AG08395 (cell line): ENCODE measurements around the gene NEMF.
"Not testable (repeated sequence)": the region's sequence is repeated elsewhere in the genome, so short reads cannot be mapped to it uniquely, and the experiment has no call there.

Experiments used
- DNase-seq: peaks from one replicate; pipeline ENCODE4 v3.0.0; 2012; ENCODE audit warnings: mixed read lengths, low spot score

NEMF gene, protein sequence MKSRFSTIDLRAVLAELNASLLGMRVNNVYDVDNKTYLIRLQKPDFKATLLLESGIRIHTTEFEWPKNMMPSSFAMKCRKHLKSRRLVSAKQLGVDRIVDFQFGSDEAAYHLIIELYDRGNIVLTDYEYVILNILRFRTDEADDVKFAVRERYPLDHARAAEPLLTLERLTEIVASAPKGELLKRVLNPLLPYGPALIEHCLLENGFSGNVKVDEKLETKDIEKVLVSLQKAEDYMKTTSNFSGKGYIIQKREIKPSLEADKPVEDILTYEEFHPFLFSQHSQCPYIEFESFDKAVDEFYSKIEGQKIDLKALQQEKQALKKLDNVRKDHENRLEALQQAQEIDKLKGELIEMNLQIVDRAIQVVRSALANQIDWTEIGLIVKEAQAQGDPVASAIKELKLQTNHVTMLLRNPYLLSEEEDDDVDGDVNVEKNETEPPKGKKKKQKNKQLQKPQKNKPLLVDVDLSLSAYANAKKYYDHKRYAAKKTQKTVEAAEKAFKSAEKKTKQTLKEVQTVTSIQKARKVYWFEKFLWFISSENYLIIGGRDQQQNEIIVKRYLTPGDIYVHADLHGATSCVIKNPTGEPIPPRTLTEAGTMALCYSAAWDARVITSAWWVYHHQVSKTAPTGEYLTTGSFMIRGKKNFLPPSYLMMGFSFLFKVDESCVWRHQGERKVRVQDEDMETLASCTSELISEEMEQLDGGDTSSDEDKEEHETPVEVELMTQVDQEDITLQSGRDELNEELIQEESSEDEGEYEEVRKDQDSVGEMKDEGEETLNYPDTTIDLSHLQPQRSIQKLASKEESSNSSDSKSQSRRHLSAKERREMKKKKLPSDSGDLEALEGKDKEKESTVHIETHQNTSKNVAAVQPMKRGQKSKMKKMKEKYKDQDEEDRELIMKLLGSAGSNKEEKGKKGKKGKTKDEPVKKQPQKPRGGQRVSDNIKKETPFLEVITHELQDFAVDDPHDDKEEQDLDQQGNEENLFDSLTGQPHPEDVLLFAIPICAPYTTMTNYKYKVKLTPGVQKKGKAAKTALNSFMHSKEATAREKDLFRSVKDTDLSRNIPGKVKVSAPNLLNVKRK

DNA sequence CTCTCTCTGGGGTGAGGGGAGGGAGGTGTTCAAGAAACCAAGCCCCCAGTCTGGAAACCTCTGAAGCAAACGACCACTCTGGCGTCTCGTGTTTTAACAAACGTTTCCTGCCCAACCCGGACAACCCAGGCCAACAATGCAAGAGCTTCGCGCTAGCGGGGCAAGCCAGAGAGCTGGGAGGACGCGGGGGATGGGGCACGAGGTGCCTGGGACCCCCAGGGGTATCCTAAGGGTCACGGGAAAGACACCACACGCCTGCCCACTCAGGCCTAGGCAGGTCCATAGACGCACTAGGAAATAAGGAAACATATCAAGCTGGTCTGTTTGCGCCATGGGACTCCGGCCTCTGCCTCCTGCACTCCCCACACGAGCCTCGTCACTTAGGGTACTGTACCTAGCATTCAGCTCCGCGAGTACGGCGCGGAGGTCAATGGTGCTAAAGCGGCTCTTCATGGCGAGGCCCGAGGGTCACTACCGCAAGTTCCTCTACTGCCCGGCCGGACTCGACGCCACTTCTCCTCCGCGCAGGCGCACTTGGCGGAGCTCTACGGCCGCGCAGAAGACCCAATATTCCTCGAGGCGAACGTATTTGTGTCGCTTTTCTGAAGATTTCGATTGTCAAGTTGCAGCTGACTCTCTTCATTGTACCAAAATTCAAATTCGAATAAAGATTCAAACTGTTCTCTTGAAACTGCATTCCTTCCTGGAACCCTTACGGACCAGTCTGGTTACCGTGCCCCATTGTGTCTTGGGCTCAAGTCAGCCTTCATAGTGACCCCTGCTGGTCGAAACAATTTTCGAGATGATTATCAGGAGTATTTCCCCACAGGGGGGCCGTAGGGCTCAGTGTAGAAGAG is at the start of gene NEMF:
Gene NEMF (minus strand): TSS at position 488 of the 857 bp plus-strand sequence. CDS start 35 bp downstream, at position 453.
- DNase-seq, result peak; percentile 82

DNA sequence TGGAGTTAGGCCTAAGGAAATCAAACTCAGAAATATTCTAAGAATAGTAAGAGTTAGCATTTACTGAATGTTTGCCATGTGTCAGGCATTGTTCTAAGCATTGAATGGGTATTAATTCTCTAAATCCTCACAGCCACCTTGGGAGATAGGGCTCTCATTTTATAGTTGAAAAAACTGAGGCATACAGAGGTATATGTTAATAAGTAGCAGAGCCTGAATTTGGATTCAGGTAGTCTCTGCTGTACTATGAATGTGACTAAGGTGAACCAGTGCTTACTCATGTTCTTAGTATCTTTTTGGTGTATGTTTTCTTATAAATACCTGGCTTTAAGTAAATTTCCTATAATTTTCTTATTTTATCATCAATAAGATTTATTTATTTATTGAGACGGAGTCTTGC is 48.4 kb upstream of the NEMF start:
- DNase-seq, result no peak

- no peak for DNase-seq
Measured at GRCh38 chr14:49898485-49898884, 45.9 kb upstream of the NEMF start.

- DNase-seq, result no peak
Measured at GRCh38 chr14:49897965-49898364, 45.4 kb upstream of the NEMF start.

DNA sequence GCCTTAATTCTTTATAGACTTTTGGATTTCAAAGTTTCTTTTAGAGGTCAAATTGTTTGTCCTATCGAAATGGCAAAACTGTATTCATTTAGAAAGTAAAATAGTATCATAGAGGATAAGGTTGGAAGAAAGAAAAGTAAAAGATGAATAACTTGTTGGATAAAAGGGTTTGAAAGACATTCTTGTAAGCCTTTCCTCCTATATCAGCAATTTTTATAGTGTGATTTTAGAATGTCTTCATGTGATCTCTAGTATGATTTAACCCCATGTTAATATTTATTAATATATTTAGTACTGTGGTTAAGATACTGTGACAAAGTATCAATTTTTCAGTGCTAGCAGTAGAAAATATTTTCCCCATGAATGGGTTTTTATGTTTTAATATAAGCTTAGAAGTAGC is 44.8 kb upstream of the NEMF start:
- no peak for DNase-seq

DNA sequence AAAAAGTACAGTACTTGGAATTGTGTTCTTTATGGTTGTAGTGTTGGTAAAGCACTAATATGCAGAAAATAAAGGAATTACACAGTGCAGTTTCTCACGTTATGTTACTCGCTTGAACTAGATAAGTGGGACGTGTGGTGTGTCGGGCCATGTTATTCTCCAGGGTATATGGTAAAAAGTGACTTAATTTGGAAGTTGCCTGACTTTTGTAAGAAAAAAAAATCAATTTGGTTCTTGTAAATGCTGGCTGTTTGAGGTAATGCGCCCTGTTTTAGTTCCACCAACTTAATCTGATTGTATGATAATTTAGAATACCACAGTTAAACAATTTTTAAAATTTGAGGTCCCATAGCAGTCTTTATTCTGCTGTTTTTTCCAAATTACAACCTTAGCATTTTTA is 44.4 kb upstream of the NEMF start:
- no peak for DNase-seq

DNA sequence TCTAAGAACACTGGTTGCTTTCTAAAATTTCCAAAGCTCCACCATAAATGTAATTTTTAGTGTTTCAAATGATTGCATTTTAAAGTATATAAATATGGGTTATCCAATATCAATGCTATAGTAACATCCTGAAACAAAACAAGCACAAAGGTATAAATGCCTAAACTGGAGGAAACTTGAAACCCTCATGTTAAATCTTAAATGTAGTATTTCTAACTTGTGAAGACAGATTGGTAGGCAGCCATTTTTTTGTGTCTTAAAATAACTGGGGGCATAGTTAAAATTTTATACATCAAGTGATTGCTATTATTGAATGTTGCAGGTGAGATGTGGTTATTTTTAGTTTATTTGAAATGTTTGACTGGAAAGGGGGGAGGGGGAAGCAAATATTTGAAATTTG is 43.7 kb upstream of the NEMF start:
- DNase-seq, result not testable (repeated sequence)

- no peak for DNase-seq
Measured at GRCh38 chr14:49895480-49895879, 42.9 kb upstream of the NEMF start.

DNA sequence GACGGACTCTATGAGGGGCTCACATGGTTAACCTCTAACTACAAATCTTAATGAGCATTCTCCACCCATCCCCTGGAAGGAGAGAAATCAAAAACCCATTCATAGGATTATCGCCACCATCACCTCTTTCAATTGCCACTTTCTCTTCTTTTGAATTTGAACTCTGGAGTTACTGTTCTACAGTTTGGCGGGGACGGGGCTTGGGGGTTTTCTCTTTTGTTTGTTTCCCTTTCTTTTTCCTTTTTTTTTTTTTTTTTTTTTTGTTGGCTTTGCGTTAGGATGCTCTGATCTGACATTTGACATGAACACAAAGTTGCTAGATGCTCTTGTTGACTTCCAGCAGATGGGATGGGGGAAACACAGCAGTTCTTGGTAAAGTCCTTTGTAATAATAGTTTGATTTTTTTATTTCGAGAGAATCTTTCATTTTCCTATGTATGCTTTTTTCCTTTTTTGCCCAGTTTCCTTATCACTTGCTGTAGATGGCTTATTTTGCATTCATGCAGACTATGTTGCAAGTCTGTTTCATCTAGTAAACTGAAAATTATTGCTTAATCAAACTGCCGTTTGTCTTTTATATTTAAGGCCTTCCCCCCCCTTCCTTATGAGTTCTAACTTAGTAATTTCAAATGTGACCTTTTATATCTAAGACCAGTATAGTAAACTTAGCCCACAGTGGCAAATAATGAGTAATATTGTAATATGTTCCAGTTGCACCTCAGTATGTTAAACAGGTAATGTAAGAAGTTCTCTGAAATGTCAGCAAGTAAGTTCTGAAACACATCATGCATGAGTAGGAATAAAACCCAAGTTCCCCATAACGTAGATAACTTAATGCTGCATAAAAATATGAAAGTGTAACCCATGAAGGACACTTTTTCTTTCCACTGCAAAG is 41.9 kb upstream of the NEMF start:
- DNase-seq, result not testable (repeated sequence)

DNA sequence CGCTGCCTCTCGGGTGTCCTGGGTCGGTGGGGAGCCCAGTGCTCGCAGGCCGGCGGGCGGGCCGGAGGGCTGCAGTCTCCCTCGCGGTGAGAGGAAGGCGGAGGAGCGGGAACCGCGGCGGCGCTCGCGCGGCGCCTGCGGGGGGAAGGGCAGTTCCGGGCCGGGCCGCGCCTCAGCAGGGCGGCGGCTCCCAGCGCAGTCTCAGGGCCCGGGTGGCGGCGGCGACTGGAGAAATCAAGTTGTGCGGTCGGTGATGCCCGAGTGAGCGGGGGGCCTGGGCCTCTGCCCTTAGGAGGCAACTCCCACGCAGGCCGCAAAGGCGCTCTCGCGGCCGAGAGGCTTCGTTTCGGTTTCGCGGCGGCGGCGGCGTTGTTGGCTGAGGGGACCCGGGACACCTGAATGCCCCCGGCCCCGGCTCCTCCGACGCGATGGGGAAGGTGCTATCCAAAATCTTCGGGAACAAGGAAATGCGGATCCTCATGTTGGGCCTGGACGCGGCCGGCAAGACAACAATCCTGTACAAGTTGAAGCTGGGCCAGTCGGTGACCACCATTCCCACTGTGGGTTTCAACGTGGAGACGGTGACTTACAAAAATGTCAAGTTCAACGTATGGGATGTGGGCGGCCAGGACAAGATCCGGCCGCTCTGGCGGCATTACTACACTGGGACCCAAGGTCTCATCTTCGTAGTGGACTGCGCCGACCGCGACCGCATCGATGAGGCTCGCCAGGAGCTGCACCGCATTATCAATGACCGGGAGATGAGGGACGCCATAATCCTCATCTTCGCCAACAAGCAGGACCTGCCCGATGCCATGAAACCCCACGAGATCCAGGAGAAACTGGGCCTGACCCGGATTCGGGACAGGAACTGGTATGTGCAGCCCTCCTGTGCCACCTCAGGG is 41.0 kb upstream of the NEMF start:
- DNase-seq, result peak; percentile 58

DNA sequence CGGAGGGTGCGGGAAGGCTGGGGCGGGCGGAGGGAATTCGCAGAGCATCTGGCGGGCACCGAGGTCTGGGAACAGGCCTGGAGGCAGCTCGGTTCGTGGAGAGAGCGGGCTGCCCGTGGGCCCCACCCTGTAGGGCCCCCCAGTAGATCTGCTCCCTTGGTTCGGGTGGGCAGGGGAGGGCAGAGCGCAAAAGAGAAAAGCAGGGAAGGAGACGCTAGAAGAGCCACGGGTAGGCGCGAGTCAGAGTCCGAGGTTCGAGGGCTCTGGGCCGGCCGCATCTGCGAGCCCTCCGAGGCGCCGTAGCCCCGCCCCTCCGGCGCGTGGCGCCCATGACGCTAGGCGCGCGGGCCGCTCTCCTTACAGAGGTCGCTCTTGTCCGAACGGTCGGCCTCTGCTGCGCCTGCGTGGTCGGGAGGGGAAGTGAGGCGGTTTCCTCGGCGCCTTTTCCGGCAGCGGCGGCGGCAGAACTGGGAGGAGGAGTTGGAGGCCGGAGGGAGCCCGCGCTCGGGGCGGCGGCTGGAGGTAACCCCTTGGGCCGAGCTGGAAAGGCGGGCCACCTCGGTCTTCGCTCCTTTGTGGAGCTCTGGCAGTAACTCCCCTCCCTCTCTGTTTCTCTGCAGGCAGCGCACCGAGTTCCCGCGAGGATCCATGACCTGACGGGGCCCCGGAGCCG is 40.2 kb upstream of the NEMF start, which contains the start of gene ARF6:
Gene ARF6 (plus strand): TSS at position 447 of the 673 bp plus-strand sequence. CDS start 655 bp downstream, outside the sequence.
- peak; percentile 98 for DNase-seq

- DNase-seq, result peak; percentile 63
Measured at GRCh38 chr14:49892301-49892635, 39.7 kb upstream of the NEMF start.

GRCh38 chr14:49888293-49888692 is 35.7 kb upstream of the NEMF start:
- no peak for DNase-seq

DNA sequence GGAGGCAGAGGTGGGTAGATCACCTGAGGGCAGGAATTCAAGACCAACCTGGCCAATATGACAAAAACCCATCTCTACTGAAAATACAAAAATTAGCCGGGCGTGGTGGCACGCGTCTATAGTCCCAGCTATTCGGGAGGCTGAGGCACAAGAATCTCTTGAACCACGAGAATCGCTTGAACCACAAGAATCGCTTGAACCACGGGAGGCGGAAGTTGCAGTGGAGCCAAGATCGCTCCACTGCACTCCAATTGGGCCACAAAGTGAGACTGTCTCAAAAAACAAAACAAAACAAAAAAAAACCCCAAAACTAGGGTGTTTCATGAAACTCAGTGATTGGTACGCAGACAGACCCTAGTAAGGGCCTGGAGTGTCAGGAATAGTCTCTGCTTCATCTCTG is 33.9 kb upstream of the NEMF start:
- no peak for DNase-seq

DNA sequence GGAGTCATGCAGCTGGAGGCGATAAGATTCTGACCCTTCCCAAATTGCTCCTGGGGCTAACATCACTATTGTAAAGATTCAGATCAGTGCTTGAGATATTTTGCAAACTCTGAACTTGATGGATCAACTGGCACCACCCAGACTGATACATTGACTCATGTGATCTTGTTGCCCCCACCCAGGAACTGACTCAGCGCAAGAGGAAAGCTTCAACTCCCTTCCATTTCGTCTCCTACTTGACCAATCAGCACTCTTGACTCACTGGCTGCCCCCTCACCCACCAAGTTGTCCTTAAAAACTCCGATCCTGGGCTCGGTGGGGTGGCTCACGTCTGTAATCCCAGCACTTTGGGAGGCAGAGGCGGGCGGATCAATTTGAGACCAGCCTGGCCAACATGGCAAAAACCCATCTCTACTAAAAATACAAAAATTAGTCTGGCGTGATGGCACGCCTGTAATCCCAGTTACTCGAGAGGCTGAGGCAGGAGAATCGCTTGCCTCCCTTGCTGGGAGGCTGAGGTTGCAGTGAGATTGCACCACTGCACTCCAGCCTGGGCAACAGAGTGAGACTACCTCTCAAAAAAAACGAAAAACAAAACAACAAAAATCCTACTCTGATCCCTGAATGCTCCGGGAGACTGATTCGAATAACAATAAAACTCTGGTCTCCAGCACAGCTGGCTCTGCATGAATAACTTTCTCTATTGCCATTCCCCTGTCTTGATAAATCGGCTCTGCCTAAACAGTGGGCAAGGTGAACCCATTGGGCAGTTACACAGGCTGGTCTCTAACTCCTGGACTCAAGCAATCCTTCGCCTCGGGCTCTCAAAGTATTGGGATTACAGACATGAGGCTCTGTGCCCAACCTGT is 30.5 kb upstream of the NEMF start:
- no peak for DNase-seq

DNA sequence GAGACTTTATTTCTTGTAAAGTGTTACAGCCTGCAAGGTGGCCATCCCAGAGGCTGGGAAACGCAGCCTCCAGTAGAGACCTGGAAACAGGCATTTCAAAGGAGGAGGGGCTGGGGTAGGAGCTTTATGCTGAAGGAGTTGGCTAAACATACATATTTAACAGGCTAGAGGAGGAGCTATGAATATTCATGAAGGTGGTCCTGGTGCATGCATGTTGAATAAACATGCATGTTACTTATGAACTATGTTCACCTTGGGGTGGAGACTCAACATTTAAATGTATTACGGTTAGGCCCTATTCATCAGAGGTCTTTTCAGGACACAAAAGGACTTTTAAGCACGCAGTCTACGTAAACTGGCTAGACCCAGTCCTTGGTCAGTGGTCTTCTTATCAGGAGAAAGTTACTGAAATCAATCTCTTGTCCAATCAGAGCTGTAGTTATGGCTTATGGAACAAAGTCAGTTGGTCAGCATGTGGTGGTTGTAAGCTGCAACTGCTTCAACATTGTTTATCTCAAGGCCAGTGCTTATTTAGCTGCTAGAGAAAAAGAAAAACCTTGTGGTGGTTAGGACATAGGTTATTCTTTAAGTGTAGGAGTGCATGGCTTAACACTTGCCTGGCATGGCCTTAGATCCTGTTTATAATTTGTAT is 28.9 kb upstream of the NEMF start:
- DNase-seq, result no peak

GRCh38 chr14:49880267-49881064 is 27.9 kb upstream of the NEMF start:
- no peak for DNase-seq
